HG02973 (cell line): Measurements from ENCODE around the gene KRT13.

ENCODE experiments used
- ATAC-seq: cut with Tn5 transposase; IDR thresholded peaks from one replicate; pipeline ENCODE4 v1.9.1; 2021; ENCODE audit warnings: moderate library complexity; ENCODE audit not compliant: unreplicated experiment

KRT13 gene

DNA sequence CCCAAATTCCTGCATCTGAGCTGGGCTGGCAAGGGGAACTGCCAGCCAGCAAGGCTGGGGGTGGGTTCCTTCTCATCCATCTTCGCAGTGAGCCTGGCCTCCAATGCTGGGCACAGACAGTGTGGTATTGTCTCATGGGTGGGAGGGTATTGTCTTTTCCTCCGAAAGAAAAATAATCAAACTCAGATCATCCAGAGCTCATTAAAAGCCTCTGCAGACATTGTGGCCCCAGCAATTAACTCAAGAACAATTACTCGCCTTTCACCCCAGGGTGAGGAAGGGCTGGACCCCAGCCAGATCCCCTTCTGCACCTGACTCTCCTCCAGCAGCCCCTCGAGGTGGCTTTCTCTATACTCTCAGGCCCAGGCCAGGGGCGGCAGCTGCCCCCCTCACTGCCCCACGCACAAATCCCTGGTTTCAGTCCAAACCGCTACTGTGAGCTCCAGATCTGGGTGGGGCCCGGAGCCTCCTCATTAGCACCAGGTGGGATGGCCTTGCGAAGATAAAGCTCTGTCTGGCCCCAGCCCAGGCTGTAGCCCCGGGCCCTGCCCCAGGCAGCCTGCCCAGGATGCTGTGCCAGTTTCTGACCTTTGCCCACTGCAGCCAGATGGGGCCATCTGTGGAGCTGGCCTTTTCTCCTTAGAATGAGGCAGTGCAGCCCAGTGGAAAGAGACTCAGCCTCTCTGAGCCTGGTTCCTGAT, 15.6 kb upstream of the KRT13 start:
- ATAC-seq = no peak

DNA sequence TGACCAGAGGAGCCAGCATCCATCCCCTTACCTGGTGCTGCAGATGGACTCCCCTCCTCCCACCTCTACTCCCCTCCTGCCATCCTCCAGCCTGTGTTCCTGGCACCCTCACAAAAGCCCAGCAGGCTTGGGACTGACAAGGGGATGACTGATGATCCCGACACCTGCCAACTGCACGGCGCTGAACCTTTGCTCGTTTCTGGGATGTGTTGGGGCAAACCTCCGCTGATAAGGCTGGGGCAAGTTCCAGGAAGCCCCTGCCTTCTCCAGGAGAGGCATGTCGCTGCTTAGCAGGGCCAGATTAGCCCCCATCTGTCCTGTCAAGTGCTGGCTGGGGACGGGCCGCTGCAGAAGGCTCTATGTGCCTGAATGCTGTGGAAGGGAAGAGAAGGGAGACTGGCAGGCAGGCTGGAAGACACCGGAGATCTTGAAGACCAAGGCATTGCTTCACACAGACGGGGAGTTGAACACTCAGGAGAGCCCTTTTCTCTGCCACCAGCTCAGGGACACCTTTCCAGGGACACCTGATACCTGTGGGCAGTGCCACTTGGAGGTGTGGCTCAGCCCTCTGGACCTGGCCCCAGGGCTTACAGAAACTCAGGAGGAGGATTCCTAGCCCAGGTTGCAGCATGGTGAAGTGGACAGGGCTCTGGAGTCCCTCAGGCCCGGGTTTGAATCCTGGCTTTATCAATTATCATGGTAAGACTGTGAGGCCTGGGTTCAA, 14.3 kb upstream of the KRT13 start:
- ATAC-seq = no peak

DNA sequence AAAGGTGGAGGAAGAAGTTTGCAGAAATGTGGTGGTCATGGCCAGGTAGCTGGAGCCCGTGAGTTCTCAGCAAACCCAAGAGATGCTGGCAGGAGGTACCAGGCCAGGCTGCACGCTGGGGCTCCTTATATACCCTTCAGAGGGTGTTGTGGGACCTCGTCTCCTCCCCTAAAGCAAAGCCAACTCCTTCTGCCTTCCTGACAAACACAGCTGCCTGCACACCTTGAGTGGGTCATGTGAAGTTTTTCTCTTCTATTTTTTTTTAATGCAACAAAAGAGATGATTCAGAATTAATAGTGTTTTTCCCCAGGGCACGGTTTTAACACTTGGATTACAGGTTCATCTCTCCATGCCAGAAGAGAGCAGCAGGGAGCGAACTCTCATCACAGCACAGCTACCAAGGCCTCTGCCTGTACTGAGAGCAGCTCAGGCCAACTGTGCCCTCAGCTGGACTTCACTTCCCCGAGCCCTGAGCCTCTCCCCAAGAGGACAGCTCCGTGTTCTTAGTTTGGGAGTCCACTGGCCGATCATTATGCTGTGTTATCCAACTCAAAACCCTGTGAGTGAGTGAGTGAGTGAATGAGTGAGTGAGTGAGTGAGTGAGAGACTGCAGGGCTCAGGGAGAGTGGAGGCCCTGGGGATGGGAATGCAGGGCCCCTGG, 13.5 kb upstream of the KRT13 start, which contains the start of gene KRT15:
TSS of gene KRT15 (minus strand) at position 102 of the 661 bp plus-strand sequence. CDS start at position 39, 63 bp downstream.
- no peak for ATAC-seq

DNA sequence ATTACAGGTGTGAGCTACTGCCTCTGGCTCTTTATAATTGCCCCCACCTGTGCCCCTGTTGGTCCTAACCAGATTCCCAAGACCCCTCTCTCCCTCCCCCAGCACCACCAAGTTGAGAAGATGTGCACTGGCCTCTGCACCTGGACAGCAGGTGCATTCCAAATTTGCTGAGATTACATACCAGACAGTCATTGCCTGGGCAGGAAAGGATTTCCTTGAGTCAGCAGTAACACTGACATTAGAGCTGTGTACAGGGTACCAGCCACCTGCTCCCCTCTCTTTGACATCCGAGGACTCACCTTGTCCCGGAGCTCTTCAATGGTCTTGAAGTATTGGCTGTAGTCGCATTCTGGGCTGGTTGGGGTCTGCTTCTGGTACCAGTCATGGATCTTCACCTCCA, 12.6 kb upstream of the KRT13 start:
- ATAC-seq = no peak

DNA sequence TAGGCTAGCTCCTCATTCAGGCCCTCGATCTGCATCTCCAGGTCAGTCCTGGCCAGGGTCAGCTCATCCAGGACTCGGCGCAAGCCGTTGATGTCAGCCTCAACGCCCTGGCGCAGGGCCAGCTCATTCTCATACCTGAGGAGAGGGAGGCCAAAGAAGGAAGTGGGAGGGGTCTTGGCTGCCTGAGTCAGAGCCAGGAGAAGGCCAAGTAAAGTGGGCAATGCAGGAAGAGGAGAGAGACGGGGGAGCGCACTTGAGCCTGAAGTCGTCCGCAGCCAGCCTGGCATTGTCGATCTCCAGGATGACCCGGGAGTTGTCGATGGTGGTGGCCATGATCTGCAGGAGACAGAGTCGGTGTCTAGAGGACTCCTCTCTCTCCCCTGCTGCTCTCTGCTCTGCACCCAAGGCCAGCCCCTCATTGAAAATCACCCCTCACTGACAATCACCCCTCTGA, 11.4 kb upstream of the KRT13 start:
- no peak for ATAC-seq

DNA sequence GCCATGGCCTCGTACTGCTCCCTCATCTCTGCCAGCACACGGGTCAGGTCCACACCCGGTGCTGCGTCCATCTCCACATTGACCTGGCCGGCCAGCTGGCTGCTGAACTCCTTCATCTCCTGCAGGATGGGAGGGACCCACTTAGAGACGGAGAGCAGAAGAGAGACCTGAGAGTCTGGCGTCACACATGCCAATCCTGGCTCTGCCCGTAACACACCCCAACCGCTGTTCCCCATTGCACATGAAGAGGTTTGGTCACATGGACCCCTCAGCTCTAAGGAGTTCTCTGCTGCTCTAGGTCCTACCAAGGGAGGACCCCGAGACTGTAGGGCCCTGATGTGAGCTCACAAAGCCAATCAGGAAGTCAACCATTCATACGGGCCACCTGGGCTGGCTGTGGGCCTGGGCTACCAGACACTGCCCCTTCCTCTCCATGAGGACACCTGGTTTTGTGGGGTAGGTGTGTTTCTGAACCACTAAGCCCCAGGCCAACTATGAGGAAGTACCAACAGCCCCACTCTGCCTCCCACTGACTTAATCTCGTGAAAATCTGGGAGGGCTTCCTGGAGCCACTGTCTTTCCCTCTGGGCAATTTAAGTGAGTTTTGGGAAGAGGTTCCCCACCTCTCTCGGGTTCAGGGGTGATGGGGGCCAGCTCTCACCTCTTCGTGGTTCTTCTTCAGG, 10.9 kb upstream of the KRT13 start:
- no peak for ATAC-seq

DNA sequence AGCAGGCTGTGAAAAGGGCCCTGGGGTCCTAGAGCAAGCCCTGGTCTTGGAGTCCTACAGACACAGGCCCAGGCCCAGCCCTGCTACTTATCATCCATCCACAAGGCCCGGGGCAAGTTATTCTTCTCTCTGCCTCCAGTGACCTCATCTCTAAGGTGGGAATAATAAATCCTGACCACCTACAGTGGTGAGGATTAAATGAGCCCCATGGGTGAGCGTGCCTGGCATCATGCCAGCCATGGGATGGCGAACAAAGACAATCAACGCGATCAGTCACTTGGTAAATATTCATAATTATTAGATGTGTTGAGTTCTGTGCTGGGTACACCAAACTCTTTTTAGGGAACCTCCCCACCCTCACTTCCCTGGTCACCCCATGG, 7.7 kb upstream of the KRT13 start:
- ATAC-seq = no peak

DNA sequence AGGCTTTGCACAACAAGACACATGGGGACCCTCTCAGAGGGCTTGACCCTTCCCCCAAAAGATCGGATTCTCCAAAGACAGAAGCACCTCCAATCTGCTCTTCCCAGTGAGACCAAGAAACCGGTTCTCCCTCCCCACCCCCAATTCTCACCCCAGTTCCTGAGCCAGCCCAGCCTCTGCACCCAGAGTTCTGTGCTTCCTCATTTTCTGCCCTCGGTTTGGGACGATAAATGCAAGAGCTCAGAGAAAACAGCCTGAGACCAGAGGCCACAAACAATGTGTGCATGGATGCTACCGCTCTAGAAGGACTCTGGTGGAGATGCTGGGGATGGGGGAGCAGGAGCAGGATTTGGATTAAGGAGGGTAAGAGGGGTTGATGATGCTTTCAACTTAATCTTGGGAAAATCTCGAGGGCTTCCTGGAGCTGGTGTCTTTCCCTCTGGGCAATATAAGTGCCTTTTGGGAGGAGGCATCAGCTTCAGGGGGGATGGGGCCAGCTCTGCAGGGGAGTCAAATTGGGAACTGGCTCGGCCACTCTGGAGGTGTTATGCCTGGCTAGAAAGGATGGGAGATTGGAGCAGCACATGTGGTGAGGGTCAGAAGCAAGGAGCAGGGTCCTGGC, 7.2 kb upstream of the KRT13 start:
- ATAC-seq = no peak

DNA sequence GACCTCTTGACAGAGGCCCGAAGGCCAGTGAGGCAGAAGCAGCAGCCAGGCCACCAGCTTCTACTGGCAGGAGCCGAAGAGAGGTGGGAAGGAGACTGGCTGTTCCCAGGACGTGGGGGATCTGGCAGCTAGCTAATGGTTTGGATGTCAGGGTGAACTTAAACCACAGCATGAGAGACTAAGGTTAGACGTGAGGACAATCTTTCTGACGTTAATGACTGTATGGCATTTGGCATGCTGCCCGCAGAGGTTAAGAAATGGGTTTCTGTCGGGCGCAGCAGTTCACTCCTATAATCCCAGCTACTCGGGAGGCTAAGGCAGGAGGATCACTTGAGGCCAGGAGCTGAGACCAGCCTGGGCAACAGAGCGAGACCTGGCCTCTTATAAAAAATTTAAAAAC, 6.3 kb upstream of the KRT13 start:
- no peak for ATAC-seq

DNA sequence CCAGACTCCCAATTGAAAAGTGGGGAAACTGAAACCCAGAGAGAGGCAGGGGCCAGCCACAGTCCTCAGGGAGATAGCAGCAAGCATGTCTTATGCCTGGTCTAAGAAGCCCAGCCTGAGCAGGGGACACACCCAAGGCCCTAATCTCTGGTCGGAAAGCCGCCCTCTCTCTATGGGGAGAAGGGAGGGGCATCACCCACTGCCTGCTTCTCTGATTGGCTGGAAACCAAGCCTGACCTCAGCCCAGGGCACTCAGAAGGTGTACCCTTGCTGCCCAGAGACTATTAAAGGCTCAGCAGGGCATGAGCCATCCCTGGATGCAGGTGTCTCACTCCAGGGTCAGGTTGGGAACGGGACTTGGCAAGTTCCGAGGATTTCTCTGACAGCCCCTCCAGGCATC, 5.7 kb upstream of the KRT13 start:
- ATAC-seq = no peak

DNA sequence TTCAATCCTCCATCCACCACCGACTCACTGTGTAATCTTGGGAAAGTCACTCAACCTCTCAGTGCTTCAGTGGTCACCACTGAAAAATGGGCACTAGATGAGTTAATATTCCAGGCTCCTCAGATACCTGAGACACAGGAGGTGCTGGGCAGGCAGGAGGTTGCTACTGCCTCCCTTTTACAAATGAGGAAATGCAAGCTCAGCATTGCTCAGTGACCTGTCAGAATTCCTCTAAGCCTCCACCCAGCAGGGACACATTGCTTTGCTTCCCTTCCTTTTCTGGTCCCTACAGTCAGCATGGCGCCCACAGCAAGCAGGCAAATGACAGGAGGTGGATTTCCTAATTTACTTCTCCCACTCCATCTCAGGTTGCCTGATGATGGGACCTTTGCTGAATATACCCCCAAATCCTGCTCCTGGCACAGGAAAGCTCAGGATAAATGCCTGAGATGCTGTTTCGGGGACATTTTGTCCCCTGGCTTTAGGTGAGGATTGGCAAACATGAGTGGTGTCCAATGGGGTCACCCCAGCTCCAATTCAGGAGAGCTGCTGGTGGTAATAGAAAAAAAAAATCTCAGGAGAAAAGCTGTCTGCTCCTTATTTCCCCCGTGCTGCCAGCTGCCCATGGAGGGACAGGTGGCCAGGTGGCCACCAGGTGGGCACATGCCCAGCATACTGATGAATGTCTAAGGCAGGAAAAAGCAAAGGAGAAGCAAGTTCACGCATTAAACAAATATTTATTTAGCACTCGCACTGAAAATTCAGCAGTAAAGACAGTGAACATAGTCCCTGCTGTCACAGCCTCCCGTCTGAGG, 5.0 kb upstream of the KRT13 start:
- ATAC-seq = no peak

DNA sequence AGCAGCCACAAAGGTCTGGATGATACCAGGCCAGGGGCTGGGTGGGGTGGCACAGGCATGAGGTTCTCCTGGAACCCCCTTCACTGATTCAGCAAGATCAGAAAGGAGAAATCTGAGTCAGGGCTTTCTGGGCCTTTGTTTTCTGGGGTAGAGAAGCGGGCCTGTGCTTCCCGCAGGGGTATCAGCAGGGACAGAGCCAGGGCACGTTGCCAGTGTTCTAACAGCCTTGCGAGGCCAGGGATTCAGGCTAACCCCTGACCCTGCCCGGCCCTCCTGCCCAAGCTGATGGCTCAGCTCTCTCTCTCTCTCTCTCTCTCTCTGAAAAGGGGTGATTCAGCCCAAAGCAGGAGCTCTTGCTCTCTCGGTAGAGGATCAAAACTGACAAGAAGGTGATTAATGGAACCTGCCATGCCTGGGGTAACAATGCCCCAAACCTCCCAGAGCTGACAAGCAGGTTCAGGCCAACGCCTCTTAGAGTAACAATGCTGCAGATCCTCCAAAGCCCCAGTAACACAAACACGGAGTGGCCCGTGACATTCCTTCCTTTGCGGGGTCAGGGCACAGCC, 2.0 kb upstream of the KRT13 start:
- no peak for ATAC-seq

DNA sequence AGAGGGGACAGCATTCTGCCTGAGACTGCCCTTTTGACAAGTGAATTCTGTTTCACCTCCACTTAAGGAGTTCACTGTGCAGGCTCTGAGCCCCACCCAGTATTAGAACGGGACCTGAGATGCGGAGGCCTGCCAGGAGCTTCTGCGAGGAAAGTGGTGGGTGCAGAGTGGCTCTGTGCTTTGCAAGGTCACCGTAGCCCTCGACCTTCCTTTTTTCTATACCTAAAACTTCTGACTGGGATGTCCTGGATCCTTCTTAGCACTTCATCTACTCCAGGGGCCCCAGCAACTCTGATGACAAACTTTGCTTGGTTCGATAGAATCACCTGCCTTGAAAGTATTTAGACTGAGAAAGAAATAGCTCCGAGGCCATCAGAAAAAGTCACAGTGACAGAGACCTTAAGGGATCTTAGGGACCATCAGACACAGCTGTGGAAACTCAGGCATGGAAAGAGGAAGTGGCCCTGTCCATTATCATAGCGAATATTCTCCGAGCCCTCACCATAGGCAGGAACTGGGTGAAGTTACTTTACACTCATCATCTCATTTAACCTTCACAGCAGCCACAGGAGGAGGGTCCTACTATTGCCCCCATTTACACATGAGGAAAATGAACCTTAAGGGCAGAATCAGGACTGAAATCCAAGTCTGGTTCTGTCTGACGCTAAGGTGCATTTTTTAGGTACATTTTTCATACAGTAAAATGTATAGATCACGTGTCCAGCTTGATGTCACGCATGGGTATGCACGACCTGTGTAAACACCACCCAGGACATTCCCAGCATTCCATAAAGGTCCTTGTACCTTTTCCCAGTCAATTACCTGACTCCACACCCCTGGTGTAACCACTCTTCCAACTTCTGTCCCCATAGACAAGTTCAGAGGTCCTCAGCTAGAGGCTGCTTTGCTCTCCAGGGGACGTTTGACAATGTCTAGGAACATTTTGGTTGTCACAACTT, 676 bp upstream of the KRT13 start:
- no peak for ATAC-seq

DNA sequence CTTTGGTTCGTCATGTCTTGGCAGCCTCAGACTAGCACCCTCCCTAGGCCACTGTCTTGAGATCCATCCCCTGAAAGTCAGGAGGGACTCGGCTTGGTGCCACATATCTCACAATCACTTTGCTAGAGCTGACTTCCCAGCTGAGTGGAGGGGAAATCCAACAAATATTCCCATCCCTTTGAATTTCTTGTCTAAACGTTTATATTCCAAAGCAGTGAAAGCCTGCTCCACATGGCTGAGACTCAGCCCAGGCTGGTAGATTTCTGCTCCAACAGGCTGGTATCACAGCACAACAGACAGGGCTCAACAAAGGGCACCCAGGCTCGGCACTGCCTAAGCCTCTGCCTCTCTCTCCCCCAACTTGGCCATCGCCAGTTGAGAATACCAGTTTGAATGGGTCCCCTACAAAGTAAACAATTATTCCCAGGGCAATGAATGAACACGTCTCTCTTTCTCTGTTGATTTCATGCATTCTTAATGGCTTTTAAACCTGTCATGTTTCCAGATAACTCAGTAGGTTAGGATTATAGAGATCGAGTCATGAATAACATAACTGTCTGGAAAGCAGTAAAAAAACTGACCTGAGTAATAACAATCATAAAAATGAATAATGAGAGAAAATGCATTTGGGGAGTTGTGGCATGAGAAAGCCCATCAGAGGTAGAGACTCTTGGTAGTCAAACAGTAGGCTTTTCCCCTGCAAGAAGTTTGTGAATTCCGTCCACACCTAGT, 1.0 kb downstream of the KRT13 start:
- no peak for ATAC-seq

DNA sequence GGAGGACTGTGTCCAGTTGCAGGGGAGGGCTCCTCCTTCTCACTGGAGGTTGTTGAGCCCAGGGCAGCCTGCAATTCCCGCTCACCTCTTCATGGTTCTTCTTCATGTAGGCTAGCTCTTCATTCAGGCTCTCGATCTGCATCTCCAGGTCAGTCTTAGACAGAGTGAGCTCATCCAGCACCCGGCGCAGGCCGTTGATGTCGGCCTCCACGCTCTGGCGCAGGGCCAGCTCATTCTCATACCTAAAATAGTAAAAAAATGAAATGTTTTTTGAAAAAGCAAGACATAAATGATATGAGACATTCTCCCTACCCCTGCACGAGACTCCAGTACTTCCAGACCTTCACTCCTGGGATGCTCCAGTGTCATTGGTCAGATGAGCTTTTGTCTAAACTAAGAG, 2.2 kb downstream of the KRT13 start:
- no peak for ATAC-seq

DNA sequence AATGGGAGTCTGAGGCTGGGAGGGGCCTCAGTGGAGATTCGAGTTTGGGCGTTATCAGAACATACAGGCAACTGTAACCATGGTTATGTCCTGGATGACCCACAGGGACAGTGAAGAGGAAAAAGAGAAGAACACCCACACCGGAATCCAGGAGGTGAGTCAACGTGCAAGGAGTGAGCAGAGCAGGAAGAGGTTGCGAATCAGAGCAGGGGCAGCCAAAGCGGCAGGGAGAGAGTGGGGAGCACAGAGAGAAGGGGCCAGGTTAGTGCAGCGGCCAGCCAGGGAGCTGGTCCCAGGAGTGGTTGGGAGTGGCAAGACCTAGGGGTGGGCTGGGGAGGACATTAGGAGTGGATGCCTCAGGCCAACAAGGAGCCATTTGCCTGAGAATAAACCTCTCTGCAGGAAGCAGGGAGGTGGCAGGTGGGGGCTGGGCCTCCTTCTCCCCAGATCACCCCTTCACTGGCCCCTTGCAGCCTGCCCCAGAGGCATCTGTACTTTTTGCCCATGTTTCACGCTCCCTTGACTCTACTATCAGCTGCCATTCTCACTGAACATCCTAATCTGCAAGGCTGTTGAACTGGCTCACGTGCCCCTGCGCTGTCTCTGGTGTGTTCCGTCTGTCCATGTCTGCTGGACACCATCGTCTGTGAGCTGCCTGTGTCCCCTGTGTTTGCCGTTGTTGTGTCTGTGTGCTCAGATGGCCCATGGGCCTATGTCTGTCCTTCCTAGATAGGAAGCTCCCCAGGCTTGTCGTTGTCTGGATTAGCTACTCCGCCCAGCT, 5.1 kb downstream of the KRT13 start:
- no peak for ATAC-seq

DNA sequence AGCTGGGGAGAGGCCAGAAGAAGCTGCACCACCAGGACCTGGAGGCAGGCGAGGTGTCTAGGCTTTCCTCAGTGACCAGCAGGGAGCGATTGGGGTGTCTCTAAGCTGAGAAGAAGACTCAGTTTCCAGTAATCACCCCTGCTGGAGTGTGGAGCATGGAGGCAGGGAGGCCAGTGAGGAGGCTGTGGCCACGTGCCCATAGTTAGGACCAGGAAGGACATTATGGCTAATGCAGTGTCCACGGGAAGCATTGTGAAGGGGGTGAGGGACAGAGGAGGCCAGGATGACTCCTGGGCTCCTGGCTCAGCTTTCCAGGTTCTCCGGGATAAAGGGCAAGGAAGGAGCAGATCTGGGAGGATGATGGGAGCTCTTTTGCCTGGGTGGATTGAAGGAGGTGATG, 5.7 kb downstream of the KRT13 start:
- ATAC-seq = no peak
